Measurements from ENCODE around the gene PTRH1.

The PTRH1 gene

GRCh38 chr9:127694890-127695720 lies 20.4 kb downstream of the PTRH1 start:
- DNase-seq, result no peak

GRCh38 chr9:127693697-127694096 lies 21.8 kb downstream of the PTRH1 start:
- no peak for DNase-seq

GRCh38 chr9:127693143-127693542 lies 22.3 kb downstream of the PTRH1 start:
- no peak for DNase-seq

GRCh38 chr9:127692071-127692470 lies 23.4 kb downstream of the PTRH1 start:
- DNase-seq, result no peak

- DNase-seq, result no peak
Measured at GRCh38 chr9:127690735-127691134, 24.7 kb downstream of the PTRH1 start.

GRCh38 chr9:127689329-127690000 lies 26.0 kb downstream of the PTRH1 start:
- DNase-seq, result no peak

GRCh38 chr9:127686461-127687393 lies 28.7 kb downstream of the PTRH1 start:
- DNase-seq, result no peak

DNA sequence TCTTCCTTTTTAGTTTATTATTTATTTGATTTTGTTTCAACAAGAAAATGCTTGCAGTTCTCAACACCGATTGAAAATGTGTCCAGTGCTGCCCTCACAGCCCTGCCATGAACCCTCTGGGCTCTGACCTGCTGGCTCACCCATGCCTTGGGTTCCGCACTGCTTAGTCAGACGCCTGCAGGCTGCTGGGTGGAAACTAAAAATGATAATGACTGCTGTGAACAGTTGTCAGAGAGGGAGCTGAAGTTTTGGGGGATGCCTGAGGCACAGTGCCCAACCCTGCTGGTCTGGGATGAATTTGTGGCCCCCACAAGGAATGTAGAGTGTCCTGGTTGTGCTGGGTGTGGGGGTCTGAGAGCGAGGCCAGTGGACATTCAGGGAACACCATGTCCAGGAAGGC lies 30.9 kb downstream of the PTRH1 start:
- DNase-seq, result no peak

GRCh38 chr9:127683723-127684122 lies 31.7 kb downstream of the PTRH1 start:
- no peak for DNase-seq

DNA sequence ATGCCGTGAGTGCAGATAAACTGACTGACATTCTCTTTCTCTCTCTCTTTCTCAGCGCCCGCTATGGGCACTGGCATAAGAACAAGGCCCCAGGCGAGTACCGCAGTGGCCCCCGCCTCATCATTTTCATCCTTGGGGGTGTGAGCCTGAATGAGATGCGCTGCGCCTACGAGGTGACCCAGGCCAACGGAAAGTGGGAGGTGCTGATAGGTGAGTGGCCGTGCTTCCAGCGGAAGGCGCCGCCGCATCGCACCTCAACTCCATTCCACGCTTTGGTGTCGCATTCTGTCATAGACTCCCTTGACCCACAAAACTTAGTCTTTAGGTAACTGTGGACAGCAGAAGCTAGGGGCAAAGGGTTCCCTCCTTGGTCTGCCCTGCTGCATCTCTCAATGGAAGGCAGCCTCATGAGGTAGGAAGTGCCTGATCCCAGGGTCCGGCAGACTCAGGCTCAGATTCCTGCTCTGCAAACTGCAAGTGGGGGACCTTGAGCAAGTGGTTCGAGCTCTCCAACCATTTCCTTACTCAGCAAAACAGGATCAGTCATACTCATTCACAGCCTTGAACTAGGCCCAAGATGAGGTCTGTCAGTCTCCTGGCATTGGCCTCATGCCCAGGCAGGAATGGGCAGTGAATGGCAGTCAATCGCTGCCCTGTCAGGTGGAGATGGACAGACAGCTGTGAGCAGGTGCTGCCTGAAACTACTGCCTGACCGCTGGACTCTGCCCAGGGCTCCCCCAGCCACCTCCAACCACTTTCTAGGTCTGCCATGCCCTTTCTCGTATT lies 32.9 kb downstream of the PTRH1 start:
- DNase-seq, result no peak

GRCh38 chr9:127680846-127681245 lies 34.6 kb downstream of the PTRH1 start:
- no peak for DNase-seq

GRCh38 chr9:127680226-127680625 lies 35.2 kb downstream of the PTRH1 start:
- no peak for DNase-seq

GRCh38 chr9:127679506-127679905 lies 36.0 kb downstream of the PTRH1 start:
- no peak for DNase-seq

DNA sequence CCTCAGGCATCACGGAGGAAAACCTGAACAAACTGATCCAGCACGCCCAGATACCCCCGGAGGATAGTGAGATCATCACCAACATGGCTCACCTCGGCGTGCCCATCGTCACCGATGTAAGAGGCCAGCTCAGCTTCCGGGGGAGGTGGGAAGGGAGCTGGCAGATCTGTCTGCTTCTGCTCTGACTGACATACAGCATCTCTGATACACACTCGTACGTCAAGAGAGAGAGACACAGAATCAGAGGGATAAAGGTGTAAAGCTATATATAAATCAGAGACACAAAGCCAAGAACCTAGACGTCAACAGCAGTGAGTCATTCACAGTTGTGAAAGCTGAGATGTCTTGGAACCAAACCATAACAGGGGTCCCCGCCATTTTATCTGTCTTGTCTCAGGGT lies 38.8 kb downstream of the PTRH1 start:
- DNase-seq, result no peak

- DNase-seq, result no peak
Measured at GRCh38 chr9:127673234-127673633, 42.2 kb downstream of the PTRH1 start.

DNA sequence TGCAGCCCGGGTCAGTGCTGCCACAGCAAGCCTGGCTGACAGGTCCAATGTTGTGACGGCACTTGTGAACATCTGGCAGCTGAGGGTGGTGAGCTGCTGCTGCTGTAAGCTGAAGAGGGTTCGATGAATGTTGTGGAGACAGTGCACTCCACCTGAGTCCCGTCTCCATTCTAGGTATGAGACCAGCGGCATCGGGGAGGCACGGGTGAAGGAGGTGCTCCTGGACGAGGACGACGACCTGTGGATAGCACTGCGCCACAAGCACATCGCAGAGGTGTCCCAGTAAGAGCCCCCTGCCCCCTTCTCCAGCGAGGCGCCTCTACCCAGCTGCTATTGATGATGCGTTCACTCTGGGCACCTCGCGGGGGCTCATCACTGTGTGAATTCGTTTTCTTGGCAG lies 47.6 kb downstream of the PTRH1 start:
- DNase-seq, result no peak

GRCh38 chr9:127667127-127667844 lies 48.2 kb downstream of the PTRH1 start:
- no peak for DNase-seq

GRCh38 chr9:127664678-127665507 lies 50.6 kb downstream of the PTRH1 start:
- no peak for DNase-seq

DNA sequence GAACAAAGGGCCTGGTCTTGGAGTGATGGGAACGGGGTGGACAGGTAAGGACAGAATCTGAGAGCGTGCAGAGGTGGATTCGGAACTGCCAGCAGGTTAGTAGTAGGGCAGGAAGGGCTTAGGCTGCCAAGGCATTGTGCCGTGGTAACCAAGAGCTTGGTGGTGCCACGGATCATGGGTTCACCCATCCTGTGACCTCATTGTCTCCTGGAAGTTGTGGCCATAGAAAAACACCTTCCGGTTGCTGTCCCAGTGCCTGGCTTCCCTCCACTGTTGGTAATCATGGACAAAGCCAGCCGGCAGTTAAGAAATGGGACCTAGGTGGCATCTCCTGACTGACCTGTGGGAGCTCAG lies 51.2 kb downstream of the PTRH1 start:
- no peak for DNase-seq

All from effector CD8-positive, alpha-beta T cell (primary cell).